ENCODE data around the gene METAP1D. TPM values are rescaled to one million over a fixed set of nuclear protein-coding genes. Genes with fewer than 3 reads are reported as not detected.

METAP1D gene
- total RNA-seq, 1 experiment from 2014 or later: 15.8 TPM

DNA sequence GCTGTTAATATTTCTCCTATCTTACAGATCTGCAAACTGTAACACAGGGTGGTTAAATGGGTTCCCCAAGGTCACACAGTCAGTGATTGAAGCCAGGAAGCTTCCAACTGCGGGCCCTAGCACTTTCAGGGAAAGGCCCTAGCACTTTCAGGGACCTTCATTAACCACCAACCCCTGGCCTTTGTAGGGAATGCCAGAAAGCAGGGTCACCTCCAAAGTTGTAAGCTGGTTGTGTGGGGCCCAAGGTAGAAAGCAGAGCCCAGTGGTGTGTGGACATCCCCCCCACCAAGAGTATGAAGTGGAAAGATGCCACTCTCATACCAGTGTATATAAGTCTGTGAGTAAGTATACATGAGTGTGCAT is 98.5 kb downstream of the METAP1D start:
- ATAC-seq (no peak), DNase-seq (ENCODE audit: low read depth, low spot score) (no peak)
- Histone ChIP-seq H3K9me3 (ENCODE audit: control insufficient read depth in 1 of 2, insufficient read depth in 1 of 2, low read depth in 1 of 2, low read length in 2 of 2) (no peaks in the 10 kb centered on the region), H3K4me1 (ENCODE audit: control insufficient read depth in 1 of 2, insufficient read depth in 2 of 2, low read length in 2 of 2) (peaks cover 47 to 78% of the 10 kb centered on the region in 2 experiments), H3K36me3 (ENCODE audit: control insufficient read depth in 1 of 2, insufficient read depth in 2 of 2, low read length in 2 of 2) (no peaks in the 10 kb centered on the region), H3K9ac (ENCODE audit: low read length) (peak overlapping the region; percentile 53), H3K27me3 (ENCODE audit: insufficient read depth, low read length) (no peaks in the 10 kb centered on the region), H3K27ac (ENCODE audit: low read depth, low read length) (peak overlapping the region; percentile 44), H3K4me2 (ENCODE audit: low read length) (peak overlapping the region; percentile 73), H2AFZ (ENCODE audit: low read depth, low read length, poor library complexity, severe bottlenecking) (peak overlapping the region; percentile 17), H4K20me1 (ENCODE audit: insufficient read depth) (no peaks in the 10 kb centered on the region), H3K79me2 (ENCODE audit: insufficient read depth, low read length) (no peaks in the 10 kb centered on the region), H3K9me2 (ENCODE audit: insufficient read depth) (no peaks in the 10 kb centered on the region), H3K4me3 (replicated peaks in 1 of 2; ENCODE audit: low read depth in 1 of 2, low read length in 2 of 2) (peak overlapping the region in 1 of 2 experiments; percentile 53; a peak in 2 of 4 replicates)
- BruUV-seq (replicated peaks): no TSS peak
- RAD21 ChIA-PET (ENCODE audit: low non-redundant PET in 1 of 2, low total read pairs in 2 of 2, uncharacterized antibody in 2 of 2, unreplicated experiment in 2 of 2): no interaction called here
- POLR2A ChIA-PET: interaction anchor here (0.7 to 1.9 kb wide), 2 partner anchors 13 to 111 kb away, joined by 3 to 8 read pairs; partner anchors contain the start of gene DLX1
- intact Hi-C loops (cut with micrococcal nuclease): loop anchor here (10.0 kb wide), 1 partner anchor 173 kb away; the partner anchor contains the start of gene HAT1
- no peak for TF ChIP-seq SP1 (IDR thresholded peaks at IDR 0.05; ENCODE audit: low read depth)
- TF ChIP-seq, protein P1, sequence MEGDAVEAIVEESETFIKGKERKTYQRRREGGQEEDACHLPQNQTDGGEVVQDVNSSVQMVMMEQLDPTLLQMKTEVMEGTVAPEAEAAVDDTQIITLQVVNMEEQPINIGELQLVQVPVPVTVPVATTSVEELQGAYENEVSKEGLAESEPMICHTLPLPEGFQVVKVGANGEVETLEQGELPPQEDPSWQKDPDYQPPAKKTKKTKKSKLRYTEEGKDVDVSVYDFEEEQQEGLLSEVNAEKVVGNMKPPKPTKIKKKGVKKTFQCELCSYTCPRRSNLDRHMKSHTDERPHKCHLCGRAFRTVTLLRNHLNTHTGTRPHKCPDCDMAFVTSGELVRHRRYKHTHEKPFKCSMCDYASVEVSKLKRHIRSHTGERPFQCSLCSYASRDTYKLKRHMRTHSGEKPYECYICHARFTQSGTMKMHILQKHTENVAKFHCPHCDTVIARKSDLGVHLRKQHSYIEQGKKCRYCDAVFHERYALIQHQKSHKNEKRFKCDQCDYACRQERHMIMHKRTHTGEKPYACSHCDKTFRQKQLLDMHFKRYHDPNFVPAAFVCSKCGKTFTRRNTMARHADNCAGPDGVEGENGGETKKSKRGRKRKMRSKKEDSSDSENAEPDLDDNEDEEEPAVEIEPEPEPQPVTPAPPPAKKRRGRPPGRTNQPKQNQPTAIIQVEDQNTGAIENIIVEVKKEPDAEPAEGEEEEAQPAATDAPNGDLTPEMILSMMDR (IDR thresholded peaks at IDR 0.05 in 2 of 3, conservative IDR thresholded peaks at IDR 0.05 in 1 of 3; ENCODE audit: borderline replicate concordance in 1 of 3, insufficient read depth in 1 of 3, low read depth in 2 of 3, low read length in 2 of 3): no peak
- TF ChIP-seq CBX3 (IDR thresholded peaks at IDR 0.05; ENCODE audit: low read depth): no peak
- TF ChIP-seq POLR2AphosphoS5 (IDR thresholded peaks at IDR 0.05; ENCODE audit: low read depth, low read length): no peak
- TF ChIP-seq EZH2phosphoT487 (IDR thresholded peaks at IDR 0.05; ENCODE audit: borderline replicate concordance): no peak
- TF ChIP-seq ZNF274 (IDR thresholded peaks at IDR 0.05; ENCODE audit: low read depth, low read length): no peak
- TF ChIP-seq, protein P2, sequence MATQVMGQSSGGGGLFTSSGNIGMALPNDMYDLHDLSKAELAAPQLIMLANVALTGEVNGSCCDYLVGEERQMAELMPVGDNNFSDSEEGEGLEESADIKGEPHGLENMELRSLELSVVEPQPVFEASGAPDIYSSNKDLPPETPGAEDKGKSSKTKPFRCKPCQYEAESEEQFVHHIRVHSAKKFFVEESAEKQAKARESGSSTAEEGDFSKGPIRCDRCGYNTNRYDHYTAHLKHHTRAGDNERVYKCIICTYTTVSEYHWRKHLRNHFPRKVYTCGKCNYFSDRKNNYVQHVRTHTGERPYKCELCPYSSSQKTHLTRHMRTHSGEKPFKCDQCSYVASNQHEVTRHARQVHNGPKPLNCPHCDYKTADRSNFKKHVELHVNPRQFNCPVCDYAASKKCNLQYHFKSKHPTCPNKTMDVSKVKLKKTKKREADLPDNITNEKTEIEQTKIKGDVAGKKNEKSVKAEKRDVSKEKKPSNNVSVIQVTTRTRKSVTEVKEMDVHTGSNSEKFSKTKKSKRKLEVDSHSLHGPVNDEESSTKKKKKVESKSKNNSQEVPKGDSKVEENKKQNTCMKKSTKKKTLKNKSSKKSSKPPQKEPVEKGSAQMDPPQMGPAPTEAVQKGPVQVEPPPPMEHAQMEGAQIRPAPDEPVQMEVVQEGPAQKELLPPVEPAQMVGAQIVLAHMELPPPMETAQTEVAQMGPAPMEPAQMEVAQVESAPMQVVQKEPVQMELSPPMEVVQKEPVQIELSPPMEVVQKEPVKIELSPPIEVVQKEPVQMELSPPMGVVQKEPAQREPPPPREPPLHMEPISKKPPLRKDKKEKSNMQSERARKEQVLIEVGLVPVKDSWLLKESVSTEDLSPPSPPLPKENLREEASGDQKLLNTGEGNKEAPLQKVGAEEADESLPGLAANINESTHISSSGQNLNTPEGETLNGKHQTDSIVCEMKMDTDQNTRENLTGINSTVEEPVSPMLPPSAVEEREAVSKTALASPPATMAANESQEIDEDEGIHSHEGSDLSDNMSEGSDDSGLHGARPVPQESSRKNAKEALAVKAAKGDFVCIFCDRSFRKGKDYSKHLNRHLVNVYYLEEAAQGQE (IDR thresholded peaks at IDR 0.05; ENCODE audit: low read depth): no peak
- TF ChIP-seq TCF7L2 (IDR thresholded peaks at IDR 0.05; ENCODE audit: borderline replicate concordance, extremely low read depth, insufficient read depth, insufficient read length): no peak
- no peak for TF ChIP-seq FOSL1 (IDR thresholded peaks at IDR 0.05; ENCODE audit: low read depth)
- CTCF ChIA-PET: interaction anchor here (1.9 to 2.0 kb wide), 2 partner anchors 15 to 395 kb away, joined by 5 to 6 read pairs; no protein-coding TSS in a partner anchor

All from HCT116 (cell line).